Activated naive CD4-positive, alpha-beta T cell treated with anti-CD3 and anti-CD28 coated beads for 36 hours (primary cell): ENCODE results near the gene VPS35L. TPM values are rescaled to one million over a fixed set of nuclear protein-coding genes. Genes with fewer than 3 reads are reported as not detected.

ENCODE experiments used
- CTCF ChIA-PET: fragments of 350-600 bp; sonication (Branson Sonifier 250); formaldehyde crosslinking; loops from one replicate; lab custom pipeline; 2021; ENCODE audit warnings: antibody characterized with exemption; lab: Charles Lee
- DNase-seq: peaks from one replicate; pipeline ENCODE4 v3.0.0-alpha.2; 2020
- H3K27ac Mint-ChIP-seq: one replicate; pipeline ENCODE4 v1.8.0; 2021; ENCODE audit warnings: mild to moderate bottlenecking, mixed read lengths
- H3K27me3 Mint-ChIP-seq: one replicate; pipeline ENCODE4 v1.8.0; 2021; ENCODE audit warnings: low read depth, mixed read lengths
- H3K36me3 Mint-ChIP-seq: one replicate; pipeline ENCODE4 v1.8.0; 2021; ENCODE audit warnings: low read depth, mixed read lengths
- H3K4me1 Mint-ChIP-seq: one replicate; pipeline ENCODE4 v1.8.0; 2021; ENCODE audit warnings: low read depth, mixed read lengths
- H3K4me3 Mint-ChIP-seq: one replicate; pipeline ENCODE4 v1.8.0; 2021; ENCODE audit warnings: mild to moderate bottlenecking, moderate library complexity, mixed read lengths
- H3K9me3 Mint-ChIP-seq: one replicate; pipeline ENCODE4 v1.8.0; 2021; ENCODE audit warnings: mixed read lengths
- intact Hi-C: fragments of 100-400 bp; cut with micrococcal nuclease; formaldehyde crosslinking; loops from one replicate; pipeline ENCODE4 v1.15.1; 2023
- total RNA-seq, 2 experiments: library from RNA; stranded (reverse); gene quantifications; one replicate each; pipeline ENCODE4 v1.2.3, GENCODE V29; 2021

VPS35L gene
- total RNA-seq, 2 experiments from 2014 or later = 30.3 to 32.4 TPM

DNA sequence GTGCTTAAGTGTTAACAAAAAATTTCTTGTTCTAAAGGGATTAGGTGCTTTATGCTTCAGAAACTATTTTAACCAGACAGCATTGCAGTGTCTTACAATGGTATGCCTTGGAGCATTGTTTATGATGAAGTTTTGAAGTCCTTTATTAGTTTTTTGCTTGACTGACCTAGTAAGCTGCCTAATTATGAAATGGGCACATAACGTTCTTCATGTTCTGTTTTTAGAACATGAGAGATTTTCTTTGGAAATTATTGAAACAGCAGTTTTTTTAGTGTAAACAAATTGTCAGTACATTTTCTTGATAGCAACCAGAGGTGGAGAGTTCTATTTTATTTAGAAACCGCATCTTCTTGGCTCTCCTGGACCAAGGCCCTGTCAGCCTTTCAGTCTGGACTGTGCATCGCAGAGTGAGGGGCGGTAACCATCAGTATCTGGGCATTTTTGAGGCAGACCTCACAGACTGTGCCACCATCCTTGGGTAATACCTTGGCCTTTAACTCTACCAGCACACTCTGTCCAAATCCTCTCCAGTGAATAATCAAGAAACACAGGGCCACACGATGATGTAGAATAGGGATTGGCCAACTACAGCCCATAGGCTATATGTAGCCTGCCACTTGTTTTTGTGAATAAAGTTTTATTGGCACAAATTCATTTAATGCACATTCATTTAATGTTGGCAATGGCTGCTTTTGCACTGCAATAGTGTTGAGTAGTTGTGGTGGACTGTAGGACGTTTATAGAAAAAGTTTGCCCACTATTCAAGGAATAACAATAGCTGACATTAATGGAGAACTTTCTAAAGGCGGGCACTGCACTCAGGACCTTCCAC, 81.1 kb downstream of the VPS35L start:
- Mint-ChIP-seq H3K4me1 (peaks cover 20% of the 10 kb centered on the region), H3K4me3 (no peak overlapping the region), H3K27me3 (no peaks in the 10 kb centered on the region), H3K27ac (no peak overlapping the region), H3K36me3 (peaks cover 18% of the 10 kb centered on the region), H3K9me3 (no peaks in the 10 kb centered on the region)
- no peak for DNase-seq
- CTCF ChIA-PET = no interaction called here
- intact Hi-C loops = no loop called here

DNA sequence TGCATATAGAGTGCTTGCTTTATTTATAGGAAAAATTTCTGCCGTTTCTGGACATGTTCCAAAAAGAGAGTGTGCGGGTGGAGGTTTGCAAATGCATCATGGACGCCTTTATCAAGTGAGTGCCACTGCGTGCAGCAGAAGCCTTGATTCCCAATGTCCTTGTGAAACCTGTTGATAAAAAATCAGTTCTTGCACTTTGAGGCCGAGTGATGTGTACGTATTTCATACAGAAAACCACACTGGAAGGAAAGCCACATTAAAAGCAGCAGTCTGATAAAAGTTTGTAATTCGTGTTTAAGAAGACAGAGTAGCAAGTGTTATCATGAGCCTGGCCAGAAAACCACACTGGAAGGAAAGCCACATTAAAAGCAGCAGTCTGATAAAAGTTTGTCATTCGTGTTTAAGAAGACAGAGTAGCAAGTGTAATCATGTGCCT, 84.5 kb downstream of the VPS35L start:
- intact Hi-C loops = no loop called here
- Mint-ChIP-seq H3K4me3 (no peak overlapping the region), H3K27ac (no peak overlapping the region), H3K27me3 (no peaks in the 10 kb centered on the region), H3K4me1 (peaks cover 20% of the 10 kb centered on the region), H3K9me3 (no peaks in the 10 kb centered on the region), H3K36me3 (peaks cover 16% of the 10 kb centered on the region)
- CTCF ChIA-PET = interaction anchor here (2.4 kb wide), 1 partner anchor 247 kb away, joined by 5 read pairs; no protein-coding TSS in a partner anchor
- DNase-seq = no peak

DNA sequence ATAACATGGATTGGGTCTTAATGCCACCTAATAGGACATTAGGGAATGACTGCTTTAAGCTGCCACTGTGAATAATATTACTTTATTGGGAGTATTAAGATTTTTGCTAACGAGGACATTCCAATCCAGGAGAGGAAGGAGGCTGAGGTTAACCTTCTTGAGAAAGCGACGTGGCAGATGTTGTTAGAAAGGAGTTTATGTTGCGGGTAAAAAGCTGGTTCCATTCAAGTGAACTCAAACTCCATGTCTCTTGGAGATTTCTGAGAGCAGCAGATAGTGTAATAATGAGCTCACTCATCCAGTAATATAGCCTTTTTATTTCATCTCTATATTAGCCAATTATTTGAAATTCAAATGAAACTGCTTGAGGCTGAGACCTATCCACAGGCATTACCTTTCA, 87.0 kb downstream of the VPS35L start:
- Mint-ChIP-seq H3K27me3 (no peaks in the 10 kb centered on the region), H3K4me3 (no peak overlapping the region), H3K27ac (no peak overlapping the region), H3K9me3 (no peaks in the 10 kb centered on the region), H3K36me3 (peaks cover 17% of the 10 kb centered on the region), H3K4me1 (peaks cover 20% of the 10 kb centered on the region)
- intact Hi-C loops = no loop called here
- no peak for DNase-seq
- CTCF ChIA-PET = no interaction called here

DNA sequence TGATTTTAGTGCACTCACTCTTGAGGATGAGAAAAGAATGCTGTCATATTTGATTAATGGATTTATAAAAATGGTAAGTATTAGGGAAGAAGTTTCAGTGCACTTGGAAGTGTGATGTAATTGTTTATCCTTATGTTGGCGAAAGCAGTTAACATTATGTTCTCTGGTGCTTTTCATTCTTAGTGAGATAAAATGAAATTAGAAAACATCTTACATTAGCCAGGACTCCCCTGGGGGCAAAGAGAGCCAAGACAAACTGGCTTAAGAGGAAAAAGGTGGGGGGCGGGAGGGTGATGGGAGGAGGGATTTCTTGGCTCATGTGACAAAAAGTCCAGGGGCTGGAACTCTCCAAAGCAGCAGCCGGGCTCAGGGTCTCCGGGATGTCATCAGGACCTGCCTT, 89.4 kb downstream of the VPS35L start:
- H3K4me3 Mint-ChIP-seq = no peak overlapping the region
- CTCF ChIA-PET = no interaction called here
- no peaks in the 10 kb centered on the region for H3K27me3 Mint-ChIP-seq
- intact Hi-C loops = no loop called here
- H3K36me3 Mint-ChIP-seq = peaks cover 16% of the 10 kb centered on the region
- peaks cover 9% of the 10 kb centered on the region for H3K4me1 Mint-ChIP-seq
- no peaks in the 10 kb centered on the region for H3K9me3 Mint-ChIP-seq
- no peak overlapping the region for H3K27ac Mint-ChIP-seq
- no peak for DNase-seq

DNA sequence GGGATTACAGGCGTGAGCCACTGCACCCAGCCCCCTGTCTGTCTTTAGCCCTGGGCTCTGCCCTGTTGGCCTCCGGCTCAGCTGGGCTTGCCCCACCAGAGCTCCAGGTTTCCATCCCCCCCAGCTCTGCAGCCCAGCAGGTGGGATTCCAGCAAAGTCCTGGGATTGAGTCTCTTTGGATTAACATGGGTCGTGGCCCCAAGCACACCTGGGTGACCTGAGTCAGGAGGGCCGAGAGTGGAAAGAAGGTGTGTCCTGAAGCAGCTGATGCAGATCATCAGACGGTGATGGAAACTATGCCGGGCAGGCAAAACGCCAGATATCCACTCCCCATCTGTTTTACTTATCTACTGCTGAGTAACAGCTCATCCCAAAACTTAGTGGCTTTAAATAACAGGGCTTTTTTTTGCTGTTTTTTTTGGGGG, 90.1 kb downstream of the VPS35L start:
- CTCF ChIA-PET = no interaction called here
- Mint-ChIP-seq H3K27ac (no peak overlapping the region), H3K4me3 (no peak overlapping the region), H3K4me1 (peaks cover 2% of the 10 kb centered on the region), H3K9me3 (no peaks in the 10 kb centered on the region), H3K27me3 (no peaks in the 10 kb centered on the region), H3K36me3 (peaks cover 16% of the 10 kb centered on the region)
- intact Hi-C loops = no loop called here
- DNase-seq = no peak

DNA sequence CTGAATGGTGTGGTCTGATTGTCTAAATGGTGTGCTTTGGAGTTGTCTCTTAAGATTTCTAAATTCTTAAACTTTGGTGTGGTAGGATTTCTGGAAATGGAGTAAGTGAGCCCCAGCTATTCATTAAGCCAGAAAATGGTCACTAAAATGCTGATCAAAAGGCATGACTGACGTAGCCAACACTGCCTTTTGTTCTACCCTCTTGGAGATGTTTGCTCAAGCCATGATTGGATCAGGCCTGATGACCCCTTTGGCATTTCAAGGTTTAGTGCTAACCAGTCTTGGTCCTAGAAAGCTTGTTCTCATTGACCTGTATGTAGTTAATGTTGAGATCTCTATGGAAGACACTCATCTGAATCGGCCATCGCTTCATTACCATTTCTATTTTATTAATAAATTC, 94.5 kb downstream of the VPS35L start:
- intact Hi-C loops = no loop called here
- DNase-seq = no peak
- no peak overlapping the region for H3K27ac Mint-ChIP-seq
- H3K36me3 Mint-ChIP-seq = peaks cover 25% of the 10 kb centered on the region
- no peak overlapping the region for H3K4me3 Mint-ChIP-seq
- no peaks in the 10 kb centered on the region for H3K9me3 Mint-ChIP-seq
- CTCF ChIA-PET = no interaction called here
- no peaks in the 10 kb centered on the region for H3K4me1 Mint-ChIP-seq
- H3K27me3 Mint-ChIP-seq = no peaks in the 10 kb centered on the region

DNA sequence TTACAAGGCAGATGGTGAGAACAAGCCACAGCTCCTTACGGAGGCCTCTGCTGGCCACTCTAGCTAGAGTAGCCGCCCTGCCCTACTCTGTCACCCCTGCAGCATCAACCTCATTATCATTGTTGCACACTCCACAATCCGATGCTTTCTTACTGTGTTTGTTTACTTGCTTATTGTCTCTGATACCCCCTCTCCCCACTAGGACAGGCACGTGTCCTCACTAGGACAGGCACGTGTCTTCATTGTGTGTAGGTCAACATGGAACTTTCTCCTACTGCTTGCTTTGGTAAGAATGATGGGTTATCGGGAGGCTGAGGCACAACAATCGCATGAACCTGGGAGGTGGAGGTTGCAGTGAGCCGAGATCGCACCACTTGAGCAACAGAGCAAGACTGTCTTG, 98.6 kb downstream of the VPS35L start:
- Mint-ChIP-seq H3K27ac (no peak overlapping the region), H3K4me3 (no peak overlapping the region), H3K27me3 (no peaks in the 10 kb centered on the region), H3K9me3 (no peaks in the 10 kb centered on the region), H3K4me1 (no peaks in the 10 kb centered on the region), H3K36me3 (peaks cover 32% of the 10 kb centered on the region)
- intact Hi-C loops = no loop called here
- no peak for DNase-seq
- CTCF ChIA-PET = no interaction called here

DNA sequence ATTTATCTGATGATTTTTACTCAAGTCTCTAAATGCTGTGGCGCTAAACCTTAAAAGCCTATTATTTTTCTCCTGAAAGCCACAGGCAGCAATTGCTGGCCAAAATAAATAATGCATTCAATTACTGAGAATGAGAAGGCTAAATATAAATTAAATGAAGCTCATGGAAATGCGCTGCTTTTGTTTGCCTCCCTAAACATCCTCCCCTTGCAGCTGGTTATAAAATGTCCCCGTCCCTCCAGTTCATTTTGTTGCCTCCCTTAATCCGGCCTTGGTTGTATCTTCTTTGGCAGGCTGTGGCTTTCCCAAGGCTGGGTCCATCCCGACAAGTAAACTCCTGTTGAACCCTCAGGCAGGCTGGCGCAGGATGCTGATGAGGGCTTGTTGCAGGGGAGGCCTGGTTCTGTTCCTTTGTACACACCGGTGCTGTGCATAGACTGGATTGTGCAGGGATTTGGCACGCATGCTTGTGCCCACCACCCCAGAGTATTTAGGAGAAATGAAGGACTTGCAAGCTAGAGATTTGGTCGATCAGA, 99.8 kb downstream of the VPS35L start:
- intact Hi-C loops = no loop called here
- Mint-ChIP-seq H3K9me3 (no peaks in the 10 kb centered on the region), H3K4me1 (peaks cover 4% of the 10 kb centered on the region), H3K27me3 (no peaks in the 10 kb centered on the region), H3K4me3 (no peak overlapping the region), H3K36me3 (peaks cover 34% of the 10 kb centered on the region), H3K27ac (no peak overlapping the region)
- CTCF ChIA-PET = no interaction called here
- no peak for DNase-seq

DNA sequence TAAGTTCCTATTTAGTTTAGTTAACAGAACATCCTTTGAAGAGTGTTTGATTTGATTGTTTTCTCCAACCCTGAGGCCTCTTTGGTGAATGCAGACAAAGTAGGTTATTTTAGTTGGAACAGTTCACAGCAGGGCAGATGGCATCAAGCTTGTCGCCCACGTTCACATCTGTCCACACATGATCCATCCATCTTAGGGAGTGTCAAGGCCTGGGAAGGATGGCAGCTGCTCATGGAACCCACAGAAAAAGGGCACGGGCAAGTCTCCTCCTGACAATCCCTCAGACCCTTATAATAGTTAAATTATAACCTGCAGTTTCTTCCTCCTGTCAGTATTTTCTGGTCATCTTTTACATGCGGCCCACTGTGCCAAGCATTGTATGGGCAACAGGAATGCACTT, 102.3 kb downstream of the VPS35L start:
- CTCF ChIA-PET = no interaction called here
- no peak overlapping the region for H3K4me3 Mint-ChIP-seq
- no peaks in the 10 kb centered on the region for H3K27me3 Mint-ChIP-seq
- peaks cover 8% of the 10 kb centered on the region for H3K4me1 Mint-ChIP-seq
- DNase-seq = no peak
- no peak overlapping the region for H3K27ac Mint-ChIP-seq
- no peaks in the 10 kb centered on the region for H3K9me3 Mint-ChIP-seq
- intact Hi-C loops = no loop called here
- peaks cover 33% of the 10 kb centered on the region for H3K36me3 Mint-ChIP-seq

DNA sequence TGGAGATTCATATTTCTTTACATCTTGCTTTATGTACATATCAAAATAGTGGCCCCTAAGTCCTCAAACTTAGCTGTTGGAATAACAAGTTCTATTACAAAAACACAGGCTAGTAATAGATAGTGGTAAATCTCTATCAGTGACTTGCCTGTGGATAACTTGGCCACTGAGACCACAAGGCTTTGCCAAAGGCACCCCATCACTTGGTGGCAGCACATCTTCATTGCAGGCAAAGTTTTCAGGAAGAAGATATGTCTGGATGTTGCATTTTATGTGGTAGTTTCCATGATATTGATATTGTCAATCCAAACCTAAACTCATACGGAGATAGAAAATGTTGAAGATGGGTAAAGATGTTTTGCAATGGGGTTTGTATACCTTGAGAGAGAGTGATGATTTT, 104.1 kb downstream of the VPS35L start:
- Mint-ChIP-seq H3K27me3 (no peaks in the 10 kb centered on the region), H3K36me3 (peaks cover 33% of the 10 kb centered on the region), H3K27ac (no peak overlapping the region), H3K9me3 (no peaks in the 10 kb centered on the region), H3K4me1 (peaks cover 8% of the 10 kb centered on the region), H3K4me3 (no peak overlapping the region)
- intact Hi-C loops = no loop called here
- CTCF ChIA-PET = no interaction called here
- DNase-seq = no peak

DNA sequence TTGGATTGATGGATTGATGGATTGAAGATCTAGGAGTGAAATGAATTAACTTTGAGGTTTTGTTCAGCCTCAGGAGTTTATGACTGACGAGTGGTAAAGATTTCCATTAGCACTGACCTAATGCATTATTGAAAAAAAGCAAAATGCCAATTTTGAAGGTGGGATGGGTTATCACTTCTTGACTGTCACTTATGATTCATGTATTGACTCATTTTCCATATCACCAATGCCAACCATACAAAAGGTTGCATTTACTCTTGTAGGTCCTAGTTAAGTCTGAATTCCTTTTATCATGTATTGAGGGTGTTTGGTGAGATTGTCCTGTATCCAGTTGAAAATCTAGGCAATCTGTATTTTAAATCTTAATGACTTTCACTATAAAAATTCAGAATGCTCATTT, 104.9 kb downstream of the VPS35L start:
- H3K4me1 Mint-ChIP-seq = peaks cover 8% of the 10 kb centered on the region
- peaks cover 4% of the 10 kb centered on the region for H3K9me3 Mint-ChIP-seq
- no peak for DNase-seq
- intact Hi-C loops = no loop called here
- no peaks in the 10 kb centered on the region for H3K27me3 Mint-ChIP-seq
- CTCF ChIA-PET = no interaction called here
- peaks cover 35% of the 10 kb centered on the region for H3K36me3 Mint-ChIP-seq
- H3K27ac Mint-ChIP-seq = no peak overlapping the region
- H3K4me3 Mint-ChIP-seq = no peak overlapping the region

DNA sequence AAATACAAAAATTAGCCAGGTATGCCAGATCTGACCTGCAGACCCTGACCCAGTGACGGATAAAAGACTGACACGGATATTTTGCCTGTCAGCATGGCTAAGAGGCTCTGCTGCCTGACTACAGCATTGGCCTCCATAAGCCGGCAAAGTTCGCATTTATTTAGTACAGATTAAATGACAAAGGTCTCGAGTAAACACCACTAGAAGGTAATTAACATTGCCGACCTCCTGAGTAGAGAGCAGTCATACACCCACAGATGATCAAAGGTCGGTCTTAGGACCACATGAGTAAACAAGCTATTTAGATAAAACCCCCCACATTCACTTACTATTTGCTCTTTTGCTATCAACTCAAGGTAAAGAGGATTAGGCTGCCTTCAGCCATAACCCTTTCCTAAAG, 106.8 kb downstream of the VPS35L start:
- no peaks in the 10 kb centered on the region for H3K27me3 Mint-ChIP-seq
- no peak for DNase-seq
- CTCF ChIA-PET = no interaction called here
- H3K9me3 Mint-ChIP-seq = peaks cover 5% of the 10 kb centered on the region
- no peak overlapping the region for H3K4me3 Mint-ChIP-seq
- peaks cover 30% of the 10 kb centered on the region for H3K36me3 Mint-ChIP-seq
- no peak overlapping the region for H3K27ac Mint-ChIP-seq
- peaks cover 8% of the 10 kb centered on the region for H3K4me1 Mint-ChIP-seq
- intact Hi-C loops = no loop called here

DNA sequence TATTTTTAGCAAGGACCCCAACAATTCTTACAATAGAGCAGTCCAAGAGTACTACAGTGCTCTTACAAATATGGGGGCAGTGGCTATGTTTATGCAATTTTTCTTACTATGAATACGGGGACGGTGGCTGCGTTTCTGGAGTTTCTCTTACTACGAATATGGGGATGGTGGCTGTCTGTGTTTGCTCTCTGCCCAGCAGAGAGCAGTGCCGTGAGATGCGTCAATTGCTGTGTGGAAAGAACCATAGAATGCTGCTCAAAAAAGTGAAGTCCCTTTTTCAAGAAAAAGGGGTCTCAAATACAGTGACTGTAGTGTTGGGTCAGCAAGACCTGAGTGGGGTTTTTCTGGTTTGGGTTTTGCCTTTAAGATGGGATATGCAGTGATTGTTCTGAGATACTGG, 108.7 kb downstream of the VPS35L start:
- no peaks in the 10 kb centered on the region for H3K27me3 Mint-ChIP-seq
- CTCF ChIA-PET = no interaction called here
- H3K4me3 Mint-ChIP-seq = no peak overlapping the region
- peaks cover 34% of the 10 kb centered on the region for H3K36me3 Mint-ChIP-seq
- H3K9me3 Mint-ChIP-seq = peaks cover 5% of the 10 kb centered on the region
- H3K4me1 Mint-ChIP-seq = peaks cover 8% of the 10 kb centered on the region
- no peak overlapping the region for H3K27ac Mint-ChIP-seq
- intact Hi-C loops = no loop called here
- no peak for DNase-seq
